ENCODE results near the gene LIX1.

LIX1 gene

GRCh38 chr5:97067296-97067850, 75.0 kb downstream of the LIX1 start:
- no peak overlapping the region for H3K27ac ChIP-seq (ENCODE audit: insufficient read depth, low read depth, low read length, poor library complexity, severe bottlenecking)
- 81 to 88% methylated on average over 4 of the region's 4 CpGs for WGBS, 2 experiments
- H3K9me3 ChIP-seq (ENCODE audit: control insufficient read depth, low read length), result no peaks in the 10 kb centered on the region
- H3K27me3 ChIP-seq (ENCODE audit: control insufficient read depth, insufficient read depth, low read length, poor library complexity, severe bottlenecking), result no peaks in the 10 kb centered on the region
- H3K36me3 ChIP-seq (ENCODE audit: control insufficient read depth, insufficient read depth, low read length), result no peaks in the 10 kb centered on the region
- H3K4me3 ChIP-seq (ENCODE audit: insufficient read depth, low read depth, low read length), result no peak overlapping the region
- peaks cover 20% of the 10 kb centered on the region for H3K4me1 ChIP-seq (ENCODE audit: control insufficient read depth, insufficient read depth, low read length)

- H3K36me3 ChIP-seq (ENCODE audit: control insufficient read depth, insufficient read depth, low read length), result no peaks in the 10 kb centered on the region
- H3K9me3 ChIP-seq (ENCODE audit: control insufficient read depth, low read length), result no peaks in the 10 kb centered on the region
- WGBS, 2 experiments, result 67 to 93% methylated on average over 2 of the region's 2 CpGs
- H3K27ac ChIP-seq (ENCODE audit: insufficient read depth, low read depth, low read length, poor library complexity, severe bottlenecking), result no peak overlapping the region
- no peak overlapping the region for H3K4me3 ChIP-seq (ENCODE audit: insufficient read depth, low read depth, low read length)
- H3K4me1 ChIP-seq (ENCODE audit: control insufficient read depth, insufficient read depth, low read length), result peaks cover 20% of the 10 kb centered on the region
- H3K27me3 ChIP-seq (ENCODE audit: control insufficient read depth, insufficient read depth, low read length, poor library complexity, severe bottlenecking), result no peaks in the 10 kb centered on the region
Observed at GRCh38 chr5:97065475-97065874, 76.9 kb downstream of the LIX1 start.

- no peaks in the 10 kb centered on the region for H3K9me3 ChIP-seq (ENCODE audit: control insufficient read depth, low read length)
- no peaks in the 10 kb centered on the region for H3K36me3 ChIP-seq (ENCODE audit: control insufficient read depth, insufficient read depth, low read length)
- no peak overlapping the region for H3K4me3 ChIP-seq (ENCODE audit: insufficient read depth, low read depth, low read length)
- 91 to 100% methylated on average over 1 of the region's 1 CpG for WGBS, 2 experiments
- H3K27me3 ChIP-seq (ENCODE audit: control insufficient read depth, insufficient read depth, low read length, poor library complexity, severe bottlenecking), result no peaks in the 10 kb centered on the region
- H3K27ac ChIP-seq (ENCODE audit: insufficient read depth, low read depth, low read length, poor library complexity, severe bottlenecking), result no peak overlapping the region
- H3K4me1 ChIP-seq (ENCODE audit: control insufficient read depth, insufficient read depth, low read length), result peaks cover 20% of the 10 kb centered on the region
Observed at GRCh38 chr5:97063251-97063650, 79.2 kb downstream of the LIX1 start.

- WGBS, 2 experiments, result 82% methylated on average over 8 of the region's 8 CpGs
- Histone ChIP-seq H3K9me3 (ENCODE audit: control insufficient read depth, low read length) (no peaks in the 10 kb centered on the region), H3K4me3 (ENCODE audit: insufficient read depth, low read depth, low read length) (no peak overlapping the region), H3K36me3 (ENCODE audit: control insufficient read depth, insufficient read depth, low read length) (no peaks in the 10 kb centered on the region), H3K27me3 (ENCODE audit: control insufficient read depth, insufficient read depth, low read length, poor library complexity, severe bottlenecking) (no peaks in the 10 kb centered on the region), H3K27ac (ENCODE audit: insufficient read depth, low read depth, low read length, poor library complexity, severe bottlenecking) (no peak overlapping the region), H3K4me1 (ENCODE audit: control insufficient read depth, insufficient read depth, low read length) (peaks cover 20% of the 10 kb centered on the region)
Observed at GRCh38 chr5:97062046-97062445, 80.4 kb downstream of the LIX1 start.

- Histone ChIP-seq H3K27ac (ENCODE audit: insufficient read depth, low read depth, low read length, poor library complexity, severe bottlenecking) (no peak overlapping the region), H3K36me3 (ENCODE audit: control insufficient read depth, insufficient read depth, low read length) (no peaks in the 10 kb centered on the region), H3K4me1 (ENCODE audit: control insufficient read depth, insufficient read depth, low read length) (no peaks in the 10 kb centered on the region), H3K27me3 (ENCODE audit: control insufficient read depth, insufficient read depth, low read length, poor library complexity, severe bottlenecking) (no peaks in the 10 kb centered on the region), H3K4me3 (ENCODE audit: insufficient read depth, low read depth, low read length) (no peak overlapping the region), H3K9me3 (ENCODE audit: control insufficient read depth, low read length) (no peaks in the 10 kb centered on the region)
- WGBS, 2 experiments, result 94 to 100% methylated on average over 1 of the region's 1 CpG
Observed at GRCh38 chr5:97056263-97056662, 86.1 kb downstream of the LIX1 start.

- H3K36me3 ChIP-seq (ENCODE audit: control insufficient read depth, insufficient read depth, low read length), result no peaks in the 10 kb centered on the region
- H3K27ac ChIP-seq (ENCODE audit: insufficient read depth, low read depth, low read length, poor library complexity, severe bottlenecking), result no peak overlapping the region
- 88 to 89% methylated on average over 7 of the region's 7 CpGs for WGBS, 2 experiments
- H3K27me3 ChIP-seq (ENCODE audit: control insufficient read depth, insufficient read depth, low read length, poor library complexity, severe bottlenecking), result no peaks in the 10 kb centered on the region
- H3K4me3 ChIP-seq (ENCODE audit: insufficient read depth, low read depth, low read length), result no peak overlapping the region
- H3K9me3 ChIP-seq (ENCODE audit: control insufficient read depth, low read length), result no peaks in the 10 kb centered on the region
- H3K4me1 ChIP-seq (ENCODE audit: control insufficient read depth, insufficient read depth, low read length), result peaks cover 23% of the 10 kb centered on the region
Observed at GRCh38 chr5:97049175-97049574, 93.2 kb downstream of the LIX1 start.

GRCh38 chr5:97047076-97047475, 95.3 kb downstream of the LIX1 start:
- no peaks in the 10 kb centered on the region for H3K36me3 ChIP-seq (ENCODE audit: control insufficient read depth, insufficient read depth, low read length)
- H3K4me1 ChIP-seq (ENCODE audit: control insufficient read depth, insufficient read depth, low read length), result peaks cover 32% of the 10 kb centered on the region
- H3K4me3 ChIP-seq (ENCODE audit: insufficient read depth, low read depth, low read length), result no peak overlapping the region
- no peak overlapping the region for H3K27ac ChIP-seq (ENCODE audit: insufficient read depth, low read depth, low read length, poor library complexity, severe bottlenecking)
- no peaks in the 10 kb centered on the region for H3K9me3 ChIP-seq (ENCODE audit: control insufficient read depth, low read length)
- WGBS, 2 experiments, result 92 to 100% methylated on average over 1 of the region's 1 CpG
- H3K27me3 ChIP-seq (ENCODE audit: control insufficient read depth, insufficient read depth, low read length, poor library complexity, severe bottlenecking), result no peaks in the 10 kb centered on the region

GRCh38 chr5:97046270-97046982, 96.0 kb downstream of the LIX1 start:
- whole genome bisulfite sequencing, 2 experiments, result 79 to 84% methylated on average over 7 of the region's 7 CpGs
- Histone ChIP-seq H3K27me3 (ENCODE audit: control insufficient read depth, insufficient read depth, low read length, poor library complexity, severe bottlenecking) (no peaks in the 10 kb centered on the region), H3K9me3 (ENCODE audit: control insufficient read depth, low read length) (no peaks in the 10 kb centered on the region), H3K4me1 (ENCODE audit: control insufficient read depth, insufficient read depth, low read length) (peaks cover 32% of the 10 kb centered on the region), H3K36me3 (ENCODE audit: control insufficient read depth, insufficient read depth, low read length) (no peaks in the 10 kb centered on the region), H3K27ac (ENCODE audit: insufficient read depth, low read depth, low read length, poor library complexity, severe bottlenecking) (no peak overlapping the region), H3K4me3 (ENCODE audit: insufficient read depth, low read depth, low read length) (no peak overlapping the region)

GRCh38 chr5:97044052-97044451, 98.4 kb downstream of the LIX1 start:
- H3K9me3 ChIP-seq (ENCODE audit: control insufficient read depth, low read length), result no peaks in the 10 kb centered on the region
- H3K36me3 ChIP-seq (ENCODE audit: control insufficient read depth, insufficient read depth, low read length), result no peaks in the 10 kb centered on the region
- no peaks in the 10 kb centered on the region for H3K27me3 ChIP-seq (ENCODE audit: control insufficient read depth, insufficient read depth, low read length, poor library complexity, severe bottlenecking)
- peaks cover 32% of the 10 kb centered on the region for H3K4me1 ChIP-seq (ENCODE audit: control insufficient read depth, insufficient read depth, low read length)
- 62 to 67% methylated on average over 2 of the region's 2 CpGs for WGBS, 2 experiments
- H3K27ac ChIP-seq (ENCODE audit: insufficient read depth, low read depth, low read length, poor library complexity, severe bottlenecking), result no peak overlapping the region
- H3K4me3 ChIP-seq (ENCODE audit: insufficient read depth, low read depth, low read length), result no peak overlapping the region

- Histone ChIP-seq H3K27me3 (ENCODE audit: control insufficient read depth, insufficient read depth, low read length, poor library complexity, severe bottlenecking) (no peaks in the 10 kb centered on the region), H3K36me3 (ENCODE audit: control insufficient read depth, insufficient read depth, low read length) (no peaks in the 10 kb centered on the region), H3K9me3 (ENCODE audit: control insufficient read depth, low read length) (no peaks in the 10 kb centered on the region), H3K27ac (ENCODE audit: insufficient read depth, low read depth, low read length, poor library complexity, severe bottlenecking) (no peak overlapping the region), H3K4me1 (ENCODE audit: control insufficient read depth, insufficient read depth, low read length) (peaks cover 32% of the 10 kb centered on the region), H3K4me3 (ENCODE audit: insufficient read depth, low read depth, low read length) (no peak overlapping the region)
- WGBS, 2 experiments, result 87 to 94% methylated on average over 3 of the region's 3 CpGs
Observed at GRCh38 chr5:97043511-97043910, 98.9 kb downstream of the LIX1 start.

All from ectodermal cell (in vitro differentiated cells).